H1 (cell line): ENCODE results near the gene HHIP. TPM values are rescaled to one million over a fixed set of nuclear protein-coding genes. Genes with fewer than 3 reads are reported as not detected.

ENCODE experiments used
- CHD7 ChIP-seq: fragments of 300-600 bp; sonication (generic); IDR thresholded peaks from 2 replicates; pipeline ENCODE4 v1.7.1; 2012; ENCODE audit warnings: low read length, moderate library complexity, mild to moderate bottlenecking, inconsistent platforms; ENCODE audit not compliant: insufficient replicate concordance
- EP300 ChIP-seq, 2 experiments: IDR thresholded peaks; 1 replicate in 1 of 2; 2 replicates in 1 of 2; pipeline ENCODE4 v1.6.1; 2011 to 2012; ENCODE audit warnings: low read depth in 2 of 2, low read length in 2 of 2, mild to moderate bottlenecking in 2 of 2, borderline replicate concordance in 1 of 2, inconsistent platforms in 1 of 2, moderate library complexity in 1 of 2
- NRF1 ChIP-seq: IDR thresholded peaks from 2 replicates; pipeline ENCODE4 v1.6.1; 2011; ENCODE audit warnings: mild to moderate bottlenecking, low read depth, low read length, improper control_type of control experiment
- polyA plus RNA-seq, 7 experiments: library from polyadenylated mRNA; depleted of rRNA in 3 of 7; stranded (reverse) in 5 of 7; unstranded in 2 of 7; fragments of >200 nt in 5 of 7; fragments of 200-250 nt in 2 of 7; gene quantifications; 1 replicate in 5 of 7; 2 replicates in 1 of 7; 4 replicates in 1 of 7; pipeline versions ENCODE4 v1.2.1 to v1.2.3, GENCODE V29; 2011 to 2013; ENCODE audit warnings: missing spikeins in 2 of 7, mixed read lengths in 2 of 7
- total RNA-seq: library from RNA; stranded (reverse); fragmentation: NEBNext Ultra II Directional; extraction: Animal tissue kit (Norgen Biotek cat#: 25700); gene quantifications from 2 replicates; pipeline ENCODE4 v1.2.1, GENCODE V29; 2021

Gene HHIP
- total and polyA plus RNA-seq, 2 of the 8 experiments (the other 6 are each of a cell fraction or from before 2014, with no cell fraction given) = 0.05 to 1.3 TPM

- TF ChIP-seq CHD7 = no peak
- no peak for TF ChIP-seq EP300 (IDR thresholded peaks at IDR 0.05; ENCODE audit: borderline replicate concordance in 1 of 2, low read depth in 2 of 2, low read length in 2 of 2)
- no peak for TF ChIP-seq NRF1
Measured at GRCh38 chr4:144685911-144686310, 40.0 kb downstream of the HHIP start (continued).
